22Rv1 (cell line): Measurements from ENCODE around the gene CTNNA3.

Source experiments
- ZFX ChIP-seq: fragments of 450-650 bp; IDR thresholded peaks from 2 replicates; pipeline ENCODE4 v1.6.1; 2017; ENCODE audit warnings: antibody characterized with exemption, borderline replicate concordance
- TF ChIP-seq, protein P1 (sequence below): fragments of 450-650 bp; IDR thresholded peaks from 2 replicates; pipeline ENCODE4 v1.5.1; 2017; ENCODE audit warnings: mild to moderate bottlenecking

GRCh38 chr10:66521506-66521905, 1174.5 kb downstream of the CTNNA3 start:
- TF ChIP-seq, protein P1, sequence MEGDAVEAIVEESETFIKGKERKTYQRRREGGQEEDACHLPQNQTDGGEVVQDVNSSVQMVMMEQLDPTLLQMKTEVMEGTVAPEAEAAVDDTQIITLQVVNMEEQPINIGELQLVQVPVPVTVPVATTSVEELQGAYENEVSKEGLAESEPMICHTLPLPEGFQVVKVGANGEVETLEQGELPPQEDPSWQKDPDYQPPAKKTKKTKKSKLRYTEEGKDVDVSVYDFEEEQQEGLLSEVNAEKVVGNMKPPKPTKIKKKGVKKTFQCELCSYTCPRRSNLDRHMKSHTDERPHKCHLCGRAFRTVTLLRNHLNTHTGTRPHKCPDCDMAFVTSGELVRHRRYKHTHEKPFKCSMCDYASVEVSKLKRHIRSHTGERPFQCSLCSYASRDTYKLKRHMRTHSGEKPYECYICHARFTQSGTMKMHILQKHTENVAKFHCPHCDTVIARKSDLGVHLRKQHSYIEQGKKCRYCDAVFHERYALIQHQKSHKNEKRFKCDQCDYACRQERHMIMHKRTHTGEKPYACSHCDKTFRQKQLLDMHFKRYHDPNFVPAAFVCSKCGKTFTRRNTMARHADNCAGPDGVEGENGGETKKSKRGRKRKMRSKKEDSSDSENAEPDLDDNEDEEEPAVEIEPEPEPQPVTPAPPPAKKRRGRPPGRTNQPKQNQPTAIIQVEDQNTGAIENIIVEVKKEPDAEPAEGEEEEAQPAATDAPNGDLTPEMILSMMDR, result no peak
- no peak for TF ChIP-seq ZFX
